ENCODE results near the gene CELSR3. TPM values are rescaled to one million over a fixed set of nuclear protein-coding genes. Genes with fewer than 3 reads are reported as not detected.

CELSR3 gene
- total RNA-seq, 3 donors from 2014 or later (not counting 1 experiment from before 2014, with no cell fraction given): 2.0 to 3.4 (median 2.6) TPM

GRCh38 chr3:48684480-48685143, 21.9 kb upstream of the CELSR3 start:
- no peak overlapping the region for H3K4me3 ChIP-seq (ENCODE audit: low read length)
- WGBS (ENCODE audit: insufficient coverage): 75% methylated on average over 7 of the region's 7 CpGs
- no peaks in the 10 kb centered on the region for H3K27me3 Mint-ChIP-seq (ENCODE audit: low read depth in 2 of 2)
- H3K36me3 ChIP-seq (ENCODE audit: control insufficient read depth, insufficient read depth, low read length): peaks cover 34% of the 10 kb centered on the region
- peak overlapping the region; percentile 91 for H3K4me3 Mint-ChIP-seq
- DNase-seq: no peak
- no peaks in the 10 kb centered on the region for H3K36me3 Mint-ChIP-seq
- no peaks in the 10 kb centered on the region for H3K9me3 ChIP-seq (ENCODE audit: control insufficient read depth, insufficient read depth, low read length)
- peak overlapping the region; percentile 71 to 93 for H3K27ac Mint-ChIP-seq
- intact Hi-C loops (cut with micrococcal nuclease): loop anchor here (2.0 to 5.0 kb wide), 2 partner anchors 32 to 408 kb away; partner anchors contain the start of genes IP6K2 and QRICH1
- no peaks in the 10 kb centered on the region for H3K9me3 Mint-ChIP-seq
- no peak for ATAC-seq
- H3K27ac ChIP-seq (ENCODE audit: low read length): no peak overlapping the region
- H3K27me3 ChIP-seq (ENCODE audit: control insufficient read depth, insufficient read depth, low read length): no peaks in the 10 kb centered on the region
- peaks cover 27% of the 10 kb centered on the region for H3K4me1 ChIP-seq (ENCODE audit: control insufficient read depth, insufficient read depth, low read length)
- no peak for TF ChIP-seq CTCF (IDR thresholded peaks at IDR 0.05)
- peaks cover 26 to 38% of the 10 kb centered on the region in 2 donors for H3K4me1 Mint-ChIP-seq

- DNase-seq (no peak), ATAC-seq (no peak)
- H3K36me3 ChIP-seq (ENCODE audit: control insufficient read depth, insufficient read depth, low read length): peaks cover 29% of the 10 kb centered on the region
- no peak overlapping the region for H3K4me3 Mint-ChIP-seq
- H3K9me3 ChIP-seq (ENCODE audit: control insufficient read depth, insufficient read depth, low read length): no peaks in the 10 kb centered on the region
- no peaks in the 10 kb centered on the region for H3K27me3 Mint-ChIP-seq (ENCODE audit: low read depth in 2 of 2)
- no peak overlapping the region for H3K27ac ChIP-seq (ENCODE audit: low read length)
- no peaks in the 10 kb centered on the region for H3K36me3 Mint-ChIP-seq
- no peak for TF ChIP-seq CTCF (IDR thresholded peaks at IDR 0.05)
- no peaks in the 10 kb centered on the region for H3K9me3 Mint-ChIP-seq
- H3K4me1 Mint-ChIP-seq: peaks cover 26 to 38% of the 10 kb centered on the region in 2 donors
- H3K27me3 ChIP-seq (ENCODE audit: control insufficient read depth, insufficient read depth, low read length): no peaks in the 10 kb centered on the region
- peak overlapping the region in 1 of 2 donors; percentile 61 for H3K27ac Mint-ChIP-seq
- 97% methylated on average over 8 of the region's 8 CpGs for WGBS (ENCODE audit: insufficient coverage)
- peaks cover 33% of the 10 kb centered on the region for H3K4me1 ChIP-seq (ENCODE audit: control insufficient read depth, insufficient read depth, low read length)
- intact Hi-C loops (cut with micrococcal nuclease): loop anchor here (2.0 kb wide), 1 partner anchor 33 kb away; the partner anchor contains the start of gene IP6K2
- no peak overlapping the region for H3K4me3 ChIP-seq (ENCODE audit: low read length)
These were observed 21.3 kb upstream of the CELSR3 start for GRCh38 chr3:48684054-48684349.

GRCh38 chr3:48682786-48683185, 20.1 kb upstream of the CELSR3 start:
- H3K4me3 Mint-ChIP-seq: no peak overlapping the region
- no peak overlapping the region for H3K27ac ChIP-seq (ENCODE audit: low read length)
- no peaks in the 10 kb centered on the region for H3K36me3 Mint-ChIP-seq
- H3K9me3 Mint-ChIP-seq: no peaks in the 10 kb centered on the region
- DNase-seq (no peak), ATAC-seq (no peak)
- H3K9me3 ChIP-seq (ENCODE audit: control insufficient read depth, insufficient read depth, low read length): no peaks in the 10 kb centered on the region
- TF ChIP-seq CTCF (IDR thresholded peaks at IDR 0.05): no peak
- 96% methylated on average over 9 of the region's 9 CpGs for WGBS (ENCODE audit: insufficient coverage)
- intact Hi-C loops (cut with micrococcal nuclease): no loop called here
- no peak overlapping the region for H3K4me3 ChIP-seq (ENCODE audit: low read length)
- peaks cover 26 to 38% of the 10 kb centered on the region in 2 donors for H3K4me1 Mint-ChIP-seq
- peaks cover 33% of the 10 kb centered on the region for H3K4me1 ChIP-seq (ENCODE audit: control insufficient read depth, insufficient read depth, low read length)
- no peaks in the 10 kb centered on the region for H3K27me3 ChIP-seq (ENCODE audit: control insufficient read depth, insufficient read depth, low read length)
- H3K36me3 ChIP-seq (ENCODE audit: control insufficient read depth, insufficient read depth, low read length): peaks cover 19% of the 10 kb centered on the region
- no peaks in the 10 kb centered on the region for H3K27me3 Mint-ChIP-seq (ENCODE audit: low read depth in 2 of 2)
- no peak overlapping the region for H3K27ac Mint-ChIP-seq
